Stimulated activated naive CD8-positive, alpha-beta T cell treated with anti-CD3 and anti-CD28 coated beads, Interleukin-15, Interleukin-2, amounts not matched to agents 100 U/mL and 50 U/mL, for 24 hours (primary cell): Measurements from ENCODE around the gene STEAP2.
A peak's percentile ranks its signal among the peaks of the same experiment; 100 is the strongest.
"Not testable (repeated sequence)": the region's sequence is repeated elsewhere in the genome, so short reads cannot be mapped to it uniquely, and the experiment has no call there.

Experiments used
- ATAC-seq: fragments of 150-1000 bp; cut with Tn5 transposase; one replicate; pipeline ENCODE4 v1.10.0; 2021
- DNase-seq: peaks from one replicate; pipeline ENCODE4 v3.0.0; 2021

STEAP2 gene

GRCh38 chr7:90233569-90233968 lies 22.0 kb downstream of the STEAP2 start:
- ATAC-seq (no peak), DNase-seq (no peak)

- ATAC-seq (no peak), DNase-seq (no peak)
Observed at GRCh38 chr7:90236721-90237289, 25.3 kb downstream of the STEAP2 start.

GRCh38 chr7:90238022-90238421 lies 26.5 kb downstream of the STEAP2 start:
- DNase-seq (no peak), ATAC-seq (no peak)

GRCh38 chr7:90238583-90238982 lies 27.0 kb downstream of the STEAP2 start:
- DNase-seq, result no peak
- ATAC-seq, result no peak

GRCh38 chr7:90239050-90239449 lies 27.5 kb downstream of the STEAP2 start:
- DNase-seq (no peak), ATAC-seq (no peak)

GRCh38 chr7:90239625-90240228 lies 28.2 kb downstream of the STEAP2 start:
- no peak for ATAC-seq
- DNase-seq, result no peak

- no peak for DNase-seq
- no peak for ATAC-seq
Observed at GRCh38 chr7:90242369-90243168, 31.0 kb downstream of the STEAP2 start.

- ATAC-seq, result no peak
- DNase-seq, result no peak
Observed at GRCh38 chr7:90243556-90243955, 32.0 kb downstream of the STEAP2 start.

- ATAC-seq, result no peak
- DNase-seq, result no peak
Observed at GRCh38 chr7:90244565-90244908, 33.0 kb downstream of the STEAP2 start.

- DNase-seq (peak; percentile 92), ATAC-seq (peak; percentile 95)
Observed at GRCh38 chr7:90244909-90245851, 33.6 kb downstream of the STEAP2 start, which contains the start of gene CFAP69. Gene CFAP69, plus strand, starts transcription at chr7:90245174. Its CDS starts 251 bp downstream, at chr7:90245425.

- DNase-seq (no peak), ATAC-seq (no peak)
Observed at GRCh38 chr7:90246171-90246570, 34.6 kb downstream of the STEAP2 start.

GRCh38 chr7:90248706-90249105 lies 37.2 kb downstream of the STEAP2 start:
- no peak for ATAC-seq
- DNase-seq, result no peak

- DNase-seq, result no peak
- no peak for ATAC-seq
Observed at GRCh38 chr7:90250601-90251303, 39.2 kb downstream of the STEAP2 start.

- DNase-seq (no peak), ATAC-seq (no peak)
Observed at GRCh38 chr7:90251304-90251635, 39.7 kb downstream of the STEAP2 start.

GRCh38 chr7:90256011-90256410 lies 44.5 kb downstream of the STEAP2 start:
- DNase-seq, ATAC-seq: not testable (repeated sequence)

GRCh38 chr7:90256778-90257177 lies 45.2 kb downstream of the STEAP2 start:
- DNase-seq (no peak), ATAC-seq (no peak)

- ATAC-seq (no peak), DNase-seq (no peak)
Observed at GRCh38 chr7:90261441-90261840, 49.9 kb downstream of the STEAP2 start.

- ATAC-seq, result no peak
- DNase-seq, result no peak
Observed at GRCh38 chr7:90262438-90262837, 50.9 kb downstream of the STEAP2 start.

- ATAC-seq, result no peak
- DNase-seq, result no peak
Observed at GRCh38 chr7:90266808-90267207, 55.3 kb downstream of the STEAP2 start.

GRCh38 chr7:90267263-90267858 lies 55.8 kb downstream of the STEAP2 start:
- DNase-seq, result no peak
- ATAC-seq, result no peak

GRCh38 chr7:90269163-90269562 lies 57.6 kb downstream of the STEAP2 start:
- ATAC-seq, result no peak

More at GRCh38 chr7:90269163-90269562, 57.6 kb downstream of the STEAP2 start:
- DNase-seq, result no peak
